ENCODE data around the gene ANKLE2.

ANKLE2 gene

GRCh38 chr12:132804426-132804861 is 42.8 kb upstream of the ANKLE2 start:
- no peak overlapping the region for H2BK5ac ChIP-seq (ENCODE audit: low read length)
- H3K36me3 ChIP-seq (replicated peaks in 1 of 2; ENCODE audit: control insufficient read depth in 2 of 2, insufficient read depth in 2 of 2, low read length in 2 of 2): peaks cover 50 to 87% of the 10 kb centered on the region in 2 donors

GRCh38 chr12:132803888-132804287 is 42.3 kb upstream of the ANKLE2 start:
- Histone ChIP-seq H3K4ac (ENCODE audit: low read length) (no peak overlapping the region), H2BK15ac (ENCODE audit: low read length) (no peak overlapping the region), H3K9ac (ENCODE audit: low read depth, low read length, poor library complexity) (peak overlapping the region; percentile 44), H2AFZ (ENCODE audit: low read length) (no peak overlapping the region), H3K27ac (replicated peaks; ENCODE audit: low read length) (no peak overlapping the region), H2BK12ac (ENCODE audit: low read length) (no peak overlapping the region), H2AK5ac (ENCODE audit: low read depth, low read length) (no peak overlapping the region), H3K23ac (ENCODE audit: low read depth, low read length, poor library complexity) (no peak overlapping the region), H4K8ac (ENCODE audit: low read depth, low read length) (no peak overlapping the region), H3K14ac (ENCODE audit: low read length) (no peak overlapping the region), H2BK5ac (ENCODE audit: low read length) (no peak overlapping the region), H3K18ac (ENCODE audit: low read length) (no peak overlapping the region), H3K27me3 (ENCODE audit: control insufficient read depth in 3 of 3, insufficient read depth in 3 of 3, low read depth in 1 of 3, low read length in 3 of 3) (no peaks in the 10 kb centered on the region), H4K91ac (ENCODE audit: low read depth, low read length, poor library complexity) (no peak overlapping the region), H2BK120ac (ENCODE audit: low read depth, low read length) (no peak overlapping the region), H3K79me1 (ENCODE audit: low read depth, low read length) (peaks cover 9% of the 10 kb centered on the region), H3K4me2 (ENCODE audit: insufficient read depth, low read length, poor library complexity, severe bottlenecking) (no peak overlapping the region), H3K4me3 (ENCODE audit: low read length in 2 of 2) (no peak overlapping the region), H3K9me3 (replicated peaks in 1 of 2; ENCODE audit: control insufficient read depth in 2 of 2, insufficient read depth in 1 of 2, low read depth in 1 of 2, low read length in 2 of 2) (no peaks in the 10 kb centered on the region), H3K36me3 (replicated peaks in 1 of 2; ENCODE audit: control insufficient read depth in 2 of 2, insufficient read depth in 2 of 2, low read length in 2 of 2) (peaks cover 55 to 91% of the 10 kb centered on the region in 2 donors), H3K4me1 (ENCODE audit: control insufficient read depth in 2 of 2, insufficient read depth in 1 of 2, low read depth in 1 of 2, low read length in 2 of 2) (no peaks in the 10 kb centered on the region)
- DNase-seq (ENCODE audit: low spot score): no peak
- WGBS, 2 donors (ENCODE audit: extremely low coverage in 2 of 2, insufficient read length in 2 of 2, insufficient replicate concordance in 1 of 2): no CpG with 5 or more reads among the region's 15 CpGs

More at GRCh38 chr12:132804426-132804861, 42.8 kb upstream of the ANKLE2 start:
- H3K9ac ChIP-seq (ENCODE audit: low read depth, low read length, poor library complexity): peak overlapping the region; percentile 4
- H3K27ac ChIP-seq (replicated peaks; ENCODE audit: low read length): no peak overlapping the region
- H2AFZ ChIP-seq (ENCODE audit: low read length): no peak overlapping the region
- H2AK5ac ChIP-seq (ENCODE audit: low read depth, low read length): no peak overlapping the region
- no peaks in the 10 kb centered on the region for H3K9me3 ChIP-seq (replicated peaks in 1 of 2; ENCODE audit: control insufficient read depth in 2 of 2, insufficient read depth in 1 of 2, low read depth in 1 of 2, low read length in 2 of 2)
- no peak overlapping the region for H4K91ac ChIP-seq (ENCODE audit: low read depth, low read length, poor library complexity)
- no peak for DNase-seq (ENCODE audit: low spot score)
- H3K4me1 ChIP-seq (ENCODE audit: control insufficient read depth in 2 of 2, insufficient read depth in 1 of 2, low read depth in 1 of 2, low read length in 2 of 2): no peaks in the 10 kb centered on the region
- H3K4ac ChIP-seq (ENCODE audit: low read length): no peak overlapping the region
- H2BK12ac ChIP-seq (ENCODE audit: low read length): peak overlapping the region; percentile 41
- H2BK15ac ChIP-seq (ENCODE audit: low read length): no peak overlapping the region
- no peak overlapping the region for H3K23ac ChIP-seq (ENCODE audit: low read depth, low read length, poor library complexity)
- peaks cover 8% of the 10 kb centered on the region for H3K79me1 ChIP-seq (ENCODE audit: low read depth, low read length)
- H3K27me3 ChIP-seq (ENCODE audit: control insufficient read depth in 3 of 3, insufficient read depth in 3 of 3, low read depth in 1 of 3, low read length in 3 of 3): no peaks in the 10 kb centered on the region
- H2BK120ac ChIP-seq (ENCODE audit: low read depth, low read length): no peak overlapping the region
- H3K14ac ChIP-seq (ENCODE audit: low read length): no peak overlapping the region
- no peak overlapping the region for H3K4me3 ChIP-seq (ENCODE audit: low read length in 2 of 2)
- no CpG with 5 or more reads among the region's 16 CpGs for WGBS, 2 donors (ENCODE audit: extremely low coverage in 2 of 2, insufficient read length in 2 of 2, insufficient replicate concordance in 1 of 2)
- H4K8ac ChIP-seq (ENCODE audit: low read depth, low read length): peak overlapping the region; percentile 82
- no peak overlapping the region for H3K18ac ChIP-seq (ENCODE audit: low read length)
- H3K4me2 ChIP-seq (ENCODE audit: insufficient read depth, low read length, poor library complexity, severe bottlenecking): no peak overlapping the region

GRCh38 chr12:132803125-132803524 is 41.5 kb upstream of the ANKLE2 start:
- no peak overlapping the region for H4K8ac ChIP-seq (ENCODE audit: low read depth, low read length)
- H3K4me1 ChIP-seq (ENCODE audit: control insufficient read depth in 2 of 2, insufficient read depth in 1 of 2, low read depth in 1 of 2, low read length in 2 of 2): no peaks in the 10 kb centered on the region
- DNase-seq (ENCODE audit: low spot score): no peak
- peaks cover 55 to 90% of the 10 kb centered on the region in 2 donors for H3K36me3 ChIP-seq (replicated peaks in 1 of 2; ENCODE audit: control insufficient read depth in 2 of 2, insufficient read depth in 2 of 2, low read length in 2 of 2)
- no peak overlapping the region for H2BK120ac ChIP-seq (ENCODE audit: low read depth, low read length)
- no peak overlapping the region for H3K23ac ChIP-seq (ENCODE audit: low read depth, low read length, poor library complexity)
- H3K27me3 ChIP-seq (ENCODE audit: control insufficient read depth in 3 of 3, insufficient read depth in 3 of 3, low read depth in 1 of 3, low read length in 3 of 3): no peaks in the 10 kb centered on the region
- H3K4ac ChIP-seq (ENCODE audit: low read length): no peak overlapping the region
- no peak overlapping the region for H2BK12ac ChIP-seq (ENCODE audit: low read length)
- no peak overlapping the region for H3K27ac ChIP-seq (replicated peaks; ENCODE audit: low read length)
- peaks cover 12% of the 10 kb centered on the region for H3K79me1 ChIP-seq (ENCODE audit: low read depth, low read length)
- H3K18ac ChIP-seq (ENCODE audit: low read length): no peak overlapping the region
- no peaks in the 10 kb centered on the region for H3K9me3 ChIP-seq (replicated peaks in 1 of 2; ENCODE audit: control insufficient read depth in 2 of 2, insufficient read depth in 1 of 2, low read depth in 1 of 2, low read length in 2 of 2)
- H2AFZ ChIP-seq (ENCODE audit: low read length): no peak overlapping the region
- H3K4me2 ChIP-seq (ENCODE audit: insufficient read depth, low read length, poor library complexity, severe bottlenecking): no peak overlapping the region
- no peak overlapping the region for H3K9ac ChIP-seq (ENCODE audit: low read depth, low read length, poor library complexity)
- no peak overlapping the region for H2AK5ac ChIP-seq (ENCODE audit: low read depth, low read length)
- no peak overlapping the region for H3K4me3 ChIP-seq (ENCODE audit: low read length in 2 of 2)
- H4K91ac ChIP-seq (ENCODE audit: low read depth, low read length, poor library complexity): no peak overlapping the region
- H3K14ac ChIP-seq (ENCODE audit: low read length): no peak overlapping the region
- WGBS, 2 donors (ENCODE audit: extremely low coverage in 2 of 2, insufficient read length in 2 of 2, insufficient replicate concordance in 1 of 2): no CpG with 5 or more reads among the region's 14 CpGs
- no peak overlapping the region for H2BK15ac ChIP-seq (ENCODE audit: low read length)
- H2BK5ac ChIP-seq (ENCODE audit: low read length): no peak overlapping the region

- no peak overlapping the region for H3K18ac ChIP-seq (ENCODE audit: low read length)
- no peaks in the 10 kb centered on the region for H3K9me3 ChIP-seq (replicated peaks in 1 of 2; ENCODE audit: control insufficient read depth in 2 of 2, insufficient read depth in 1 of 2, low read depth in 1 of 2, low read length in 2 of 2)
- H3K4me2 ChIP-seq (ENCODE audit: insufficient read depth, low read length, poor library complexity, severe bottlenecking): no peak overlapping the region
- no peak overlapping the region for H2AK5ac ChIP-seq (ENCODE audit: low read depth, low read length)
- H3K27ac ChIP-seq (replicated peaks; ENCODE audit: low read length): no peak overlapping the region
- H4K91ac ChIP-seq (ENCODE audit: low read depth, low read length, poor library complexity): peak overlapping the region; percentile 47
- peak overlapping the region; percentile 12 for H3K23ac ChIP-seq (ENCODE audit: low read depth, low read length, poor library complexity)
- no peak overlapping the region for H3K14ac ChIP-seq (ENCODE audit: low read length)
- no peak overlapping the region for H2BK15ac ChIP-seq (ENCODE audit: low read length)
- no peak overlapping the region for H2BK120ac ChIP-seq (ENCODE audit: low read depth, low read length)
- peaks cover 56 to 91% of the 10 kb centered on the region in 2 donors for H3K36me3 ChIP-seq (replicated peaks in 1 of 2; ENCODE audit: control insufficient read depth in 2 of 2, insufficient read depth in 2 of 2, low read length in 2 of 2)
- H3K79me1 ChIP-seq (ENCODE audit: low read depth, low read length): peaks cover 12% of the 10 kb centered on the region
- no peak overlapping the region for H2AFZ ChIP-seq (ENCODE audit: low read length)
- no peak overlapping the region for H2BK5ac ChIP-seq (ENCODE audit: low read length)
- no CpG with 5 or more reads among the region's 28 CpGs for WGBS, 2 donors (ENCODE audit: extremely low coverage in 2 of 2, insufficient read length in 2 of 2, insufficient replicate concordance in 1 of 2)
- DNase-seq (ENCODE audit: low spot score): no peak
- H3K4me1 ChIP-seq (ENCODE audit: control insufficient read depth in 2 of 2, insufficient read depth in 1 of 2, low read depth in 1 of 2, low read length in 2 of 2): no peaks in the 10 kb centered on the region
- H3K27me3 ChIP-seq (ENCODE audit: control insufficient read depth in 3 of 3, insufficient read depth in 3 of 3, low read depth in 1 of 3, low read length in 3 of 3): no peaks in the 10 kb centered on the region
- H2BK12ac ChIP-seq (ENCODE audit: low read length): no peak overlapping the region
- H3K9ac ChIP-seq (ENCODE audit: low read depth, low read length, poor library complexity): no peak overlapping the region
- no peak overlapping the region for H4K8ac ChIP-seq (ENCODE audit: low read depth, low read length)
- H3K4ac ChIP-seq (ENCODE audit: low read length): no peak overlapping the region
- no peak overlapping the region for H3K4me3 ChIP-seq (ENCODE audit: low read length in 2 of 2)
Observed at GRCh38 chr12:132801741-132802140, 40.1 kb upstream of the ANKLE2 start.

All from neuronal stem cell (in vitro differentiated cells).